GM19397 (cell line): Measurements from ENCODE around the gene PLK5.

Experiments used
- ATAC-seq: cut with Tn5 transposase; IDR thresholded peaks from one replicate; pipeline ENCODE4 v1.9.1; 2021; ENCODE audit warnings: mild to moderate bottlenecking, moderate library complexity; ENCODE audit not compliant: unreplicated experiment

Gene PLK5

DNA sequence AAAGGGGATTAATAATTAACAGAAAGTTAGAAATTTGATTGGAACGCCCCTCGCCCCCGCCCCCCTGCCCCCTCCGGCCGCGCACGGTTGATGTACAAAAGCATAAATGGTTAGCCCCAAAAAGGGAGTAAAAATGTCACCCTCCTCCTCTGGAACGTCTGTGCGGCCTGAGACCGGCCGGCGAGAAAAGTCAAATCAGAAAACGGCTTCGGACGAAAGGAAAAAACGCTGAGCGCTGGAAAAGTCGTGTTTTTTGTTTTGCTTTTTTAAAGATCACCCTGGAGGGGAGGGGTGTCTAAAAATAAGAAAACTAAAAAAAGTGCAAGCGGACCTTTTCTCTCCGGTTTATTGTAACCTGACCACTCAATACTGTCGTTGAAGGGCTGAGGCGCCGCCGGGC lies 31.1 kb downstream of the PLK5 start:
- ATAC-seq: no peak

GRCh38 chr19:1555487-1556389 lies 31.9 kb downstream of the PLK5 start:
- no peak for ATAC-seq

GRCh38 chr19:1556390-1557070 lies 32.7 kb downstream of the PLK5 start:
- no peak for ATAC-seq

- ATAC-seq: no peak
These were observed 34.7 kb downstream of the PLK5 start for GRCh38 chr19:1558552-1558951.

GRCh38 chr19:1560286-1560882 lies 36.5 kb downstream of the PLK5 start:
- ATAC-seq: no peak

- no peak for ATAC-seq
These were observed 37.5 kb downstream of the PLK5 start for GRCh38 chr19:1561236-1561842.

GRCh38 chr19:1563251-1563650 lies 39.4 kb downstream of the PLK5 start:
- no peak for ATAC-seq

DNA sequence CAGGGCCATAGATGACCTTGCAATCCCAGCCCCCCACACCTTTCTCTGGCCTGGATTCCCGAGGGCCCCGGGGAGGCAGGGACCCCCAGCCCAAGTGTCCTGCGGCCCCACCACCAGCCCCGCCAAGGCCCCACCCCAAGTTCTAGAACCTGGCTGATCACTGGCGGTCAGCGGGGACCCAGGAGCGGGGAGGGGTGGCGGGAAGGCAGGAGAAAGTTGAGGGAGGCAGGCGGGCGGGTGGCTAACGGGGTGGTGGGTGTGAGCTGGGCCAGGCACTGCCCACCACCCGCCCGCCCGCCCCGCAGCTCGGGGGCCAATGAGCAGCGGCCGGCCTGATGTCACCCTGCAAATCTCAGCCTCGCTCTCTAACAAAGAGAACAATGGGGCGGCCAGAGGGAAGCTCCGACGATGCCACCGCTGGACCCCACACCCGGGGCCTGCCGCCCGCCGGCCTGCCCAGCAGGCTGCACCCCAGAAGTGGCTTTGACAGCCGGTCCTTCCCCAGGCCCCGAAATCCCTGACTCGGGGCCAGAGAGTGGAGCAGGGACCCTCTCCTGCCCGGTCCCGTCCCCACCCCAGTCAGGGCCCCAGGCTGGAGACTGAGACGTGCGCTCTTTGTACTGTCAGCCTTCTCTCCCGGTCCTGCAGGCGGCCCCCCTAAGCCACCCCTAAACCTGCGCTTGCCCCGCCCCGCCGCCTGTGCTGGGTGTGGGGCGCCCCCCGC lies 42.7 kb downstream of the PLK5 start:
- no peak for ATAC-seq

DNA sequence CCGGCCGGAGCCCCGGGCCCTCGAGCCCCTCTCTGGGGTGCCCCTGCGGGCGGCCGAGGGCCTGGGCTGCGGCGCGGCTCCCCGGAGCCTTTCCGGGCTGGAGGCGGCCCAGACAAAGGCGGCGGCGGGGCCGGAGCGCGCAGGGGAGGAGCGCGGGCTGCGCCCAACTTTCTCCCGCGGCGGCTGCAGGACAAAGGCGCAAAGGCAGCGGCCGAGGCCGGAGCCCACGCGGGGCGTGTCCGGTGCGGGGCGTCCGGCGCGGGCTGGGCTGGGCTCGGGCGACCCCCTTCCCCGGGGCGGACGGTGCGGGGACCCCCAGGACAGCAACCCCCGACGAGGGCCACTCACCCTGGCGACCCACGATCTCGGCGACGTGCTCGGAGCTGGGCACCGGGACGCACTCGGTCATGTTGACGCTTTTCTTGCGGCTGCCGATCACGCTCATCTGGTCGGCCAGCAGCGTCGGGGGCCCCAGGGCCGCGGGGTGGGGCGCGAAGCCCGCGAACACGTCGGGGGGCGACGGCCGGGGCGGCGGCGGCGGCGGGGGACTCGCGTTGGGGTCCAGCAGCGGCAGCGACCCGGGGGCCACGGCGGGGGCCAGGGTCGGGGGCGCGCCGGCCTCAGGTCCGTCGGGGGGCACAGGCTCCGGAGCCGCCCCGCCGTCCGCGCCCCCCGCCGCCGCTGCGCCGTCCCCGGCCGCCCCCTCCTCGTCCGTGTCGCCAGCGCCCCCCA lies 43.4 kb downstream of the PLK5 start:
- no peak for ATAC-seq

GRCh38 chr19:1567848-1568227 lies 44.0 kb downstream of the PLK5 start:
- no peak for ATAC-seq

DNA sequence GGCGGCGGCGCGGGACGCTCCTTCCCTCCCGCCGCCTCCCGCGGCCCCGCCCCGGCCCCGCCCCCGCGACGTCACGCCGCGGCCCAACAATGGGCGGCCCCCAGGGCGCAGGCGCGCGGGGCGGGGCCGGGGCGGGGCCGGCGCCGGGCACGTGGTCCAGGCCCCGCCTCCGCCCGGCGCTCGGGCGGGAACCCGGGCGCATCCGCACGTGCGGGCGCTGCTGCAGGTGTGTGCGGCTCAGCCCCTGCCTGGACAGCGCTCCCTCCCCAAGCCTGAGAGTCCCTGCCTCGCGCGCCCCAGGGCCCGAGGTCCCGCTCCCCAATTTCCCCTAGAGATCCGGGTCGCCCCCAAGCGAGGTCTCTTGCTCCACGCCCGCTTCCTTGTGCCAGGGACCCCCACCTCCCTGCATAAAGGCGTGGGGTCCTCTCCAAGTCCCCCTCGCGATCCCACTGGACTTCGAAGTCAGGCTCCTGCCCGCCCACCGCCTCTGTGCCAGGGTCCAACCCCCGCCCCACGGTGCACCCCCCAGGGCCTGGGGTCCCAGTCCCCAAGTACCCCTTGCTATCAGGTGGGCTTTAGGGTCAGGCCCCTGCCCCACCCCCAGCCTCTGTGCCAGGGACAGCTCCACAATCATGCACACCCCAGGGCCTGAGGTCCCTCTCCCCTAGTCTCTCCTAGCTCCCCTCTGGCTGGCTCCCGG lies 44.6 kb downstream of the PLK5 start, which contains the start of gene MEX3D:
MEX3D (minus strand) TSS at position 6 of the 700 bp plus-strand sequence. CDS start 267 bp downstream, outside the sequence.
- ATAC-seq: no peak

DNA sequence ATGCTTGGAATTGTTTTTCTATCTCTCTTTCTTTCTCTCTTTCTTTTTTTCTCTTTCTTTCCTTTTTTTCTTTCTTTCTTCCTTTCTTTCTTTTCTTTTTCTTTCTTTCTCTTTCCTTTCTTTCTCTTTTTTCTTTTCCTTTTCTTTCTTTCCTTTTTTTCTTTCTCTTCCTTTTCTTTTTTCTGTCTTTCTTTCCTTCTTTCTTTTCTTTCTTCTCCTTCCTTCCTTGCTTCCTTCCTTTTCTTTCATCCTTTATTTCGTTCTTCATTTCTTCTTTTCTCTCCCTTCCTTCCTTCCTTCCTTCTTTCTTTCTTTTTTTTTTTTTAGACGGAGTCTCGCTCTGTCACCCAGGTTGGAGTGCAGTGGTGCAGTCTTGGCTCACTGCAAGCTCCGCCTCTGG lies 46.1 kb downstream of the PLK5 start:
- ATAC-seq: no peak

DNA sequence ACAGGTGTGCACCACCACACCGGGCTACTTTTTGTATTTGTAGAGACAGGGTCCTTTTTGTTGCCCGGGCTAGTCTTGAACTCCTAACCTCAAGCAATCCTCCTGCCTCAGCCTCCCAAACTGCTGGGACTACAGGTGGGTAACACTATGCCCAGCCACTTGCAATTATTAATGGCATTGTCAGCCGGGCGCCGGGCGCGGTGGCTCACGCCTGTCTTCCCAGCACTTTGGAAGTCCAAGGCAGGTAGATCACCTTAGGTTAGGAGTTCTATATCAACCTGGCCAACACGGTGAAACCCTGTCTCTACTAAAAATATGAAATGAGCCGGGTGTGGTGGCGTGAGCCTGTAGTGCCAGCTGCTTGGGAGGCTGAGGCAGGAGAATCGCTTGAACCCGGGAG lies 47.0 kb downstream of the PLK5 start:
- no peak for ATAC-seq

DNA sequence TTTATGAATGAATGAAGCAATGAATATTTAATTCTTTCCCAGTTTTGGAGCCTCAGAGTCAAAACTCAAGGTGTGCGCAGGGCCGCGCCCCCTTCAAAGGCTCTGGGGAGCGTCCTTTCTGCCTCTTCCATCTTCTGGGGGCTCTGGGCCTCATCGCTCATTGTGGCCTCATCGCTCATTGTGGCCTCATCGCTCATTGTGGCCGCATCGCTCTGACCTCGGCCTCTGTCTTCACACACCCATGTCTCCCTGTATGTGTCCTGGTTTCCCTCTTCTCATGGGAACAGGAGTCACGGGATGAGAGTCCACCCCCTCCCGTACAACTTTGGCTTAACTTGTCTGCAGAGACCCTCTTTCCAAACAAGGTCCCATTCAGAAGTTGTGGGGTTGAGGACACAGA lies 47.5 kb downstream of the PLK5 start:
- ATAC-seq: no peak

- ATAC-seq: no peak
These were observed 48.9 kb downstream of the PLK5 start for GRCh38 chr19:1572795-1573194.

- ATAC-seq: no peak
These were observed 50.7 kb downstream of the PLK5 start for GRCh38 chr19:1574354-1575136.

- no peak for ATAC-seq
These were observed 51.7 kb downstream of the PLK5 start for GRCh38 chr19:1575323-1576241.
